Thoracic aorta (tissue), 2 donors: Measurements from ENCODE around the gene UBAP2L. TPM values are rescaled to one million over a fixed set of nuclear protein-coding genes. Genes with fewer than 3 reads are reported as not detected.
"Not testable (repeated sequence)": the region's sequence is repeated elsewhere in the genome, so short reads cannot be mapped to it uniquely, and the experiment has no call there.

Source experiments
- ATAC-seq: fragments of 150-250 bp; one replicate; pipeline ENCODE4 v1.8.0; 2017; ENCODE audit warnings: low read depth; ENCODE audit not compliant: insufficient number of reproducible peaks, low FRiP score
- DNase-seq: peaks from one replicate; pipeline ENCODE4 v3.0.0-alpha.2; 2020; ENCODE audit warnings: low spot score
- H3K27ac ChIP-seq, 2 donors: fragments of 200-600 bp; sonication (generic); 1 replicate in 1 of 2; 2 replicates in 1 of 2; pipeline ENCODE4 v1.5.1; 2016; ENCODE audit warnings: mild to moderate bottlenecking in 2 of 2, moderate library complexity in 2 of 2
- H3K27me3 ChIP-seq: fragments of 200-600 bp; sonication (generic); replicated peaks from 2 replicates; pipeline ENCODE4 v1.6.0; 2016; ENCODE audit warnings: mild to moderate bottlenecking; ENCODE audit not compliant: insufficient read depth
- H3K36me3 ChIP-seq: fragments of 200-600 bp; sonication (generic); one replicate; pipeline ENCODE4 v1.5.1; 2016
- H3K4me1 ChIP-seq, 2 donors: fragments of 200-600 bp; sonication (generic); 1 replicate in 1 of 2; 2 replicates in 1 of 2; pipeline versions ENCODE4 v1.5.1 to v1.6.0; 2016; ENCODE audit warnings: low read depth in 2 of 2, mild to moderate bottlenecking in 1 of 2; ENCODE audit not compliant: control insufficient read depth in 1 of 2
- H3K4me3 ChIP-seq: fragments of 200-600 bp; sonication (generic); 2 replicates; pipeline ENCODE4 v1.5.1; 2016; ENCODE audit warnings: mild to moderate bottlenecking
- H3K9me3 ChIP-seq: fragments of 200-600 bp; sonication (generic); 2 replicates; pipeline ENCODE4 v1.5.1; 2016
- CTCF ChIP-seq: fragments of 200-600 bp; sonication (generic); IDR thresholded peaks from one replicate; pipeline ENCODE4 v1.5.1; 2019; ENCODE audit warnings: antibody characterized with exemption
- total RNA-seq, 2 donors: library from RNA; depleted of rRNA; stranded (reverse); fragments of >200 nt; gene quantifications; one replicate each; pipeline versions ENCODE4 v1.1.0 to v1.2.3, GENCODE V29; 2016

UBAP2L gene
- total RNA-seq, 2 donors from 2014 or later, result 92.1 to 119 TPM

GRCh38 chr1:154222918-154223317 lies 2.2 kb downstream of the UBAP2L start:
- Histone ChIP-seq H3K9me3 (no peaks in the 10 kb centered on the region), H3K4me3 (no peak overlapping the region), H3K27ac (no peak overlapping the region), H3K27me3 (no peaks in the 10 kb centered on the region), H3K4me1 (peaks cover 23 to 53% of the 10 kb centered on the region in 2 donors), H3K36me3 (peaks cover 20% of the 10 kb centered on the region)
- ATAC-seq (no peak), DNase-seq (no peak)
- no peak for TF ChIP-seq CTCF

- H3K4me1 ChIP-seq, result peaks cover 16 to 46% of the 10 kb centered on the region in 2 donors
- no peak for TF ChIP-seq CTCF
- ATAC-seq (no peak), DNase-seq (no peak)
- no peak overlapping the region for H3K27ac ChIP-seq
- H3K9me3 ChIP-seq, result no peaks in the 10 kb centered on the region
- no peaks in the 10 kb centered on the region for H3K27me3 ChIP-seq
- H3K4me3 ChIP-seq, result no peak overlapping the region
- peaks cover 22% of the 10 kb centered on the region for H3K36me3 ChIP-seq
Observed at GRCh38 chr1:154223621-154224020, 2.9 kb downstream of the UBAP2L start.

- Histone ChIP-seq H3K27me3 (no peaks in the 10 kb centered on the region), H3K36me3 (peaks cover 36% of the 10 kb centered on the region), H3K4me3 (no peak overlapping the region), H3K9me3 (no peaks in the 10 kb centered on the region), H3K4me1 (peaks cover 6 to 35% of the 10 kb centered on the region in 2 donors), H3K27ac (no peak overlapping the region)
- DNase-seq (no peak), ATAC-seq (no peak)
- no peak for TF ChIP-seq CTCF
Observed at GRCh38 chr1:154225370-154225769, 4.6 kb downstream of the UBAP2L start.

GRCh38 chr1:154231112-154231511 lies 10.4 kb downstream of the UBAP2L start:
- not testable (repeated sequence) for DNase-seq, H3K27me3 ChIP-seq, H3K4me3 ChIP-seq, ATAC-seq, H3K27ac ChIP-seq, H3K9me3 ChIP-seq, H3K4me1 ChIP-seq
- H3K36me3 ChIP-seq, result peaks cover 64% of the 10 kb centered on the region

- not testable (repeated sequence) for H3K27me3 ChIP-seq, H3K4me1 ChIP-seq, ATAC-seq, H3K9me3 ChIP-seq, H3K27ac ChIP-seq, H3K4me3 ChIP-seq, DNase-seq
- peaks cover 72% of the 10 kb centered on the region for H3K36me3 ChIP-seq
Observed at GRCh38 chr1:154233127-154233526, 12.4 kb downstream of the UBAP2L start.

GRCh38 chr1:154236855-154237254 lies 16.1 kb downstream of the UBAP2L start:
- no peaks in the 10 kb centered on the region for H3K9me3 ChIP-seq
- TF ChIP-seq CTCF, result no peak
- peaks cover 78% of the 10 kb centered on the region for H3K36me3 ChIP-seq
- DNase-seq (no peak), ATAC-seq (no peak)
- no peaks in the 10 kb centered on the region for H3K27me3 ChIP-seq
- H3K4me3 ChIP-seq, result no peak overlapping the region
- no peaks in the 10 kb centered on the region for H3K4me1 ChIP-seq
- H3K27ac ChIP-seq, result no peak overlapping the region
